Fibroblast of the aortic adventitia (primary cell): Measurements from ENCODE around the gene CHDH. TPM values are rescaled to one million over a fixed set of nuclear protein-coding genes. Genes with fewer than 3 reads are reported as not detected.
A peak's percentile ranks its signal among the peaks of the same experiment; 100 is the strongest.

Experiments used
- DNase-seq: peaks from one replicate; pipeline ENCODE4 v3.0.0-alpha.2; 2010; ENCODE audit warnings: low read depth
- H3K4me3 ChIP-seq: 2 replicates; pipeline ENCODE4 v1.5.1; 2011; ENCODE audit warnings: low read depth, mild to moderate bottlenecking, control low read depth, low read length, moderate library complexity
- CTCF ChIP-seq: IDR thresholded peaks from 2 replicates; pipeline ENCODE4 v1.5.1; 2011; ENCODE audit warnings: mild to moderate bottlenecking, low read length, control low read depth, inconsistent platforms; ENCODE audit not compliant: insufficient read depth
- total RNA-seq: library from RNA; depleted of rRNA; stranded (reverse); fragments of >200 nt; gene quantifications from 2 replicates; pipeline ENCODE4 v1.2.3, GENCODE V29; 2012; ENCODE audit warnings: low replicate concordance

The CHDH gene
- total RNA-seq, result 1.3 and 7.9 TPM in 2 replicates

- no peak for DNase-seq
- peak within 1 kb of the TSS; percentile 60 for H3K4me3 ChIP-seq
- TF ChIP-seq CTCF, result no peak
Measured at GRCh38 chr3:53846134-53846850, at the start of gene CHDH, which contains the start of gene IL17RB. CHDH (minus strand) TSS chr3:53846419; CDS start chr3:53824008, 22,411 bp downstream. IL17RB (plus strand) TSS chr3:53846568; CDS start chr3:53846589, 21 bp downstream.

GRCh38 chr3:53892286-53892637, 46.0 kb upstream of the CHDH start:
- H3K4me3 ChIP-seq, result peak overlapping the region; percentile 69
- TF ChIP-seq CTCF, result no peak
- DNase-seq, result no peak

GRCh38 chr3:53891497-53892285, 45.5 kb upstream of the CHDH start, which contains the start of gene SELENOK:
SELENOK (minus strand) TSS chr3:53891859.
- TF ChIP-seq CTCF, result no peak

GRCh38 chr3:53890726-53891475, 44.7 kb upstream of the CHDH start:
- no peak for TF ChIP-seq CTCF
- H3K4me3 ChIP-seq, result peak overlapping the region; percentile 95
- peak; percentile 47 for DNase-seq

More at GRCh38 chr3:53891497-53892285, 45.5 kb upstream of the CHDH start, which contains the start of gene SELENOK:
- H3K4me3 ChIP-seq, result peak within 1 kb of the TSS; percentile 95
- peak; percentile 99 for DNase-seq

GRCh38 chr3:53888232-53888631, 42.0 kb upstream of the CHDH start:
- DNase-seq, result no peak
- H3K4me3 ChIP-seq, result no peak overlapping the region
- TF ChIP-seq CTCF, result no peak

GRCh38 chr3:53887446-53887845, 41.2 kb upstream of the CHDH start:
- TF ChIP-seq CTCF, result no peak
- no peak overlapping the region for H3K4me3 ChIP-seq
- DNase-seq, result no peak
